H9 (cell line): ENCODE data around the gene CCDC186. TPM values are rescaled to one million over a fixed set of nuclear protein-coding genes. Genes with fewer than 3 reads are reported as not detected.

ENCODE experiments used
- DNase-seq: peaks from one replicate; pipeline ENCODE4 v3.0.0-alpha.2; 2017
- H2AFZ ChIP-seq: one replicate; pipeline ENCODE4 v1.6.1; 2013; ENCODE audit warnings: mild to moderate bottlenecking, low read length, control low read depth, moderate library complexity
- H2AK5ac ChIP-seq: 2 replicates; pipeline ENCODE4 v1.6.1; 2013; ENCODE audit warnings: low read length, control low read depth, mixed read lengths; ENCODE audit not compliant: insufficient read length
- H2BK120ac ChIP-seq: one replicate; pipeline ENCODE4 v1.6.1; 2013; ENCODE audit warnings: low read depth, mild to moderate bottlenecking, low read length, control low read depth, inconsistent platforms; ENCODE audit not compliant: poor library complexity, severe bottlenecking
- H2BK12ac ChIP-seq: 2 replicates; pipeline ENCODE4 v1.6.1; 2013; ENCODE audit warnings: low read length, control low read depth, mixed read lengths, low read depth; ENCODE audit not compliant: insufficient read length
- H2BK15ac ChIP-seq: 2 replicates; pipeline ENCODE4 v1.6.1; 2013; ENCODE audit warnings: low read depth, low read length, control low read depth
- H2BK20ac ChIP-seq: one replicate; pipeline ENCODE4 v1.6.1; 2013; ENCODE audit warnings: low read depth, mild to moderate bottlenecking, low read length, control low read depth, inconsistent platforms; ENCODE audit not compliant: poor library complexity, severe bottlenecking
- H2BK5ac ChIP-seq: 2 replicates; pipeline ENCODE4 v1.6.1; 2013; ENCODE audit warnings: low read length, control low read depth, mixed read lengths; ENCODE audit not compliant: insufficient read length
- H3K14ac ChIP-seq: 2 replicates; pipeline ENCODE4 v1.6.1; 2013; ENCODE audit warnings: low read length, control low read depth; ENCODE audit not compliant: insufficient read depth
- H3K18ac ChIP-seq: 2 replicates; pipeline ENCODE4 v1.6.1; 2013; ENCODE audit warnings: low read depth, mild to moderate bottlenecking, mixed read lengths, low read length, control low read depth; ENCODE audit not compliant: insufficient read length
- H3K23ac ChIP-seq: 2 replicates; pipeline ENCODE4 v1.6.1; 2013; ENCODE audit warnings: low read length, control low read depth, mixed read lengths, low read depth; ENCODE audit not compliant: insufficient read length
- H3K23me2 ChIP-seq: 2 replicates; pipeline ENCODE4 v1.6.1; 2013; ENCODE audit warnings: low read depth, mild to moderate bottlenecking, mixed read lengths, low read length, control low read depth; ENCODE audit not compliant: insufficient read length, poor library complexity, severe bottlenecking
- H3K27ac ChIP-seq: 2 replicates; pipeline ENCODE4 v1.5.1; 2013; ENCODE audit warnings: low read length, control low read depth, mixed read lengths, low read depth; ENCODE audit not compliant: insufficient read length
- H3K27me3 ChIP-seq: 2 replicates; pipeline ENCODE4 v1.6.1; 2013; ENCODE audit warnings: low read length, control low read depth, inconsistent platforms; ENCODE audit not compliant: insufficient read depth
- H3K4ac ChIP-seq: 2 replicates; pipeline ENCODE4 v1.6.1; 2013; ENCODE audit warnings: low read depth, mild to moderate bottlenecking, control low read depth, inconsistent platforms, low read length, moderate library complexity
- H3K4me1 ChIP-seq: 2 replicates; pipeline ENCODE4 v1.6.1; 2013; ENCODE audit warnings: low read length, control low read depth, inconsistent platforms; ENCODE audit not compliant: insufficient read depth
- H3K4me2 ChIP-seq: 2 replicates; pipeline ENCODE4 v1.6.1; 2013; ENCODE audit warnings: low read length, control low read depth, mixed read lengths; ENCODE audit not compliant: insufficient read length, insufficient read depth
- H3K56ac ChIP-seq: 2 replicates; pipeline ENCODE4 v1.6.1; 2013; ENCODE audit warnings: low read depth, mild to moderate bottlenecking, mixed read lengths, low read length, control low read depth; ENCODE audit not compliant: insufficient read length
- H3K79me1 ChIP-seq: 2 replicates; pipeline ENCODE4 v1.6.1; 2013; ENCODE audit warnings: low read depth, mild to moderate bottlenecking, moderate library complexity, low read length, control low read depth, inconsistent platforms; ENCODE audit not compliant: insufficient read depth, poor library complexity, severe bottlenecking
- H3K79me2 ChIP-seq: 2 replicates; pipeline ENCODE4 v1.6.1; 2013; ENCODE audit warnings: low read length, control low read depth, inconsistent platforms; ENCODE audit not compliant: insufficient read depth
- H3K9ac ChIP-seq: 2 replicates; pipeline ENCODE4 v1.6.1; 2013; ENCODE audit warnings: low read length, control low read depth, mixed read lengths; ENCODE audit not compliant: insufficient read length; ENCODE audit errors: extremely low read depth
- H3K9me3 ChIP-seq: one replicate; pipeline ENCODE4 v1.6.1; 2013; ENCODE audit warnings: low read depth, low read length, inconsistent platforms; ENCODE audit not compliant: control insufficient read depth
- H3T11ph ChIP-seq: one replicate; pipeline ENCODE4 v1.6.1; 2013; ENCODE audit warnings: mild to moderate bottlenecking, low read length, control low read depth, inconsistent platforms
- H4K20me1 ChIP-seq: one replicate; pipeline ENCODE4 v1.6.1; 2013; ENCODE audit not compliant: control insufficient read depth, insufficient read length, insufficient read depth
- H4K5ac ChIP-seq: 2 replicates; pipeline ENCODE4 v1.6.1; 2013; ENCODE audit warnings: low read depth, mild to moderate bottlenecking, mixed read lengths, low read length, control low read depth; ENCODE audit not compliant: insufficient read length
- H4K8ac ChIP-seq: replicated peaks from 2 replicates; pipeline ENCODE4 v1.6.1; 2013; ENCODE audit warnings: low read length, control low read depth, mixed read lengths, low read depth; ENCODE audit not compliant: insufficient read length
- H4K91ac ChIP-seq: 2 replicates; pipeline ENCODE4 v1.6.1; 2013; ENCODE audit warnings: low read depth, mild to moderate bottlenecking, moderate library complexity, mixed read lengths, low read length, control low read depth; ENCODE audit not compliant: insufficient read length
- H3K27ac Mint-ChIP-seq, 3 experiments: 2 replicates in 2 of 3; 3 replicates in 1 of 3; pipeline ENCODE4 v1.8.0; 2020 to 2021; ENCODE audit warnings: mixed read lengths in 3 of 3, mild to moderate bottlenecking in 1 of 3, moderate library complexity in 1 of 3
- H3K27me3 Mint-ChIP-seq: 2 replicates; pipeline ENCODE4 v1.8.0; 2021; ENCODE audit warnings: low read depth, mild to moderate bottlenecking, moderate library complexity, mixed read lengths
- H3K36me3 Mint-ChIP-seq, 3 experiments: 2 replicates in 2 of 3; 3 replicates in 1 of 3; pipeline ENCODE4 v1.8.0; 2020 to 2021; ENCODE audit warnings: low read depth in 3 of 3, mixed read lengths in 3 of 3; ENCODE audit not compliant: insufficient read depth in 1 of 3
- H3K4me1 Mint-ChIP-seq, 2 experiments: 2 replicates each; pipeline ENCODE4 v1.8.0; 2020; ENCODE audit warnings: mixed read lengths in 2 of 2
- H3K4me3 Mint-ChIP-seq, 2 experiments: 2 replicates in 1 of 2; 3 replicates in 1 of 2; pipeline ENCODE4 v1.8.0; 2020 to 2021; ENCODE audit warnings: mild to moderate bottlenecking in 2 of 2, mixed read lengths in 2 of 2, moderate library complexity in 1 of 2
- H3K9me3 Mint-ChIP-seq, 2 experiments: 2 replicates in 1 of 2; 3 replicates in 1 of 2; pipeline ENCODE4 v1.8.0; 2020; ENCODE audit warnings: mild to moderate bottlenecking in 2 of 2, mixed read lengths in 2 of 2, moderate library complexity in 1 of 2
- CTCF ChIP-seq: fragments of 200-600 bp; sonication (generic); conservative IDR thresholded peaks from 3 replicates; pipeline ENCODE4 v1.8.0; 2021; ENCODE audit warnings: antibody characterized with exemption, mild to moderate bottlenecking
- WGBS: extraction: QIAGEN DNeasy Blood & Tissue Kit; methylation state at CpG from one replicate; pipeline ENCODE4 v1.1.7; 2013; ENCODE audit warnings: missing lambda C conversion rate, low lambda C conversion rate, mixed read lengths; ENCODE audit not compliant: insufficient read length; ENCODE audit errors: extremely low coverage; 5-methylcytosine and 5-hydroxymethylcytosine counted together
- total RNA-seq: library from RNA; stranded (reverse); gene quantifications from 2 replicates; pipeline ENCODE4 v1.2.1, GENCODE V29; 2021

The CCDC186 gene
- total RNA-seq, 1 experiment from 2014 or later, result 16.7 TPM

GRCh38 chr10:114166043-114166442 is 8.0 kb downstream of the CCDC186 start:
- DNase-seq, result no peak
- no peaks in the 10 kb centered on the region for H3K27me3 ChIP-seq
- H3K23me2 ChIP-seq, result no peaks in the 10 kb centered on the region
- peaks cover 2% of the 10 kb centered on the region; the same call in 1 of the 2 replicates for H3K79me2 ChIP-seq
- H3K4me2 ChIP-seq, result peak overlapping the region; percentile 14
- TF ChIP-seq CTCF, result no peak
- H3K27ac ChIP-seq, result no peak overlapping the region
- no peaks in the 10 kb centered on the region for H3K9me3 ChIP-seq
- no peak overlapping the region for H2AFZ ChIP-seq
- Mint-ChIP-seq H3K4me3 (no peak overlapping the region; a peak in 2 of 5 replicates), H3K27ac (peak overlapping the region; percentile 9 to 83 (median 35); a peak in 6 of 7 replicates), H3K36me3 (peaks cover 30 to 50% (median 46%) of the 10 kb centered on the region in 3 experiments), H3K4me1 (peaks cover 23 to 29% of the 10 kb centered on the region in 2 experiments), H3K9me3 (peaks cover 11 to 18% of the 10 kb centered on the region in 2 experiments), H3K27me3 (no peaks in the 10 kb centered on the region)
- no CpG with 5 or more reads among the region's 3 CpGs for WGBS
- H2BK12ac ChIP-seq, result no peak overlapping the region
- H4K8ac ChIP-seq, result no peak overlapping the region
- no peak overlapping the region for H3K56ac ChIP-seq
- H3K14ac ChIP-seq, result no peak overlapping the region
- H3T11ph ChIP-seq, result no peak overlapping the region
- H3K4me1 ChIP-seq, result peaks cover 2% of the 10 kb centered on the region; the same call in 1 of the 2 replicates
- no peak overlapping the region for H2BK15ac ChIP-seq
- H4K5ac ChIP-seq, result no peak overlapping the region
- H3K23ac ChIP-seq, result no peak overlapping the region
- no peak overlapping the region for H3K18ac ChIP-seq
- H2BK120ac ChIP-seq, result no peak overlapping the region
- H4K91ac ChIP-seq, result no peak overlapping the region
- no peak overlapping the region for H2AK5ac ChIP-seq
- no peaks in the 10 kb centered on the region for H4K20me1 ChIP-seq
- no peak overlapping the region for H2BK20ac ChIP-seq
- no peak overlapping the region for H3K4ac ChIP-seq
- H2BK5ac ChIP-seq, result no peak overlapping the region
- H3K79me1 ChIP-seq, result peaks cover 7% of the 10 kb centered on the region
- no peak overlapping the region for H3K9ac ChIP-seq
